Ascending aorta (tissue), 2 donors: ENCODE data around the gene S100A7. TPM values are rescaled to one million over a fixed set of nuclear protein-coding genes. Genes with fewer than 3 reads are reported as not detected.
"Not testable (repeated sequence)": the region's sequence is repeated elsewhere in the genome, so short reads cannot be mapped to it uniquely, and the experiment has no call there.

Experiments
- DNase-seq, 2 donors: peaks; one replicate each; pipeline ENCODE4 v3.0.0-alpha.2; 2019; ENCODE audit warnings: low spot score in 2 of 2
- H3K27ac ChIP-seq, 2 donors: fragments of 200-600 bp; sonication (generic); one replicate each; pipeline ENCODE4 v1.5.1; 2016 to 2017; ENCODE audit warnings: mild to moderate bottlenecking in 1 of 2
- H3K27me3 ChIP-seq: fragments of 200-600 bp; sonication (generic); one replicate; pipeline ENCODE4 v1.5.1; 2017
- H3K36me3 ChIP-seq, 2 donors: fragments of 200-600 bp; sonication (generic); one replicate each; pipeline ENCODE4 v1.5.1; 2016
- H3K4me1 ChIP-seq, 2 donors: fragments of 200-600 bp; sonication (generic); one replicate each; pipeline ENCODE4 v1.5.1; 2016 to 2017; ENCODE audit warnings: mild to moderate bottlenecking in 1 of 2
- H3K4me3 ChIP-seq, 2 donors: fragments of 200-600 bp; sonication (generic); one replicate each; pipeline ENCODE4 v1.5.1; 2016 to 2017; ENCODE audit warnings: mild to moderate bottlenecking in 1 of 2
- H3K9me3 ChIP-seq, 2 donors: fragments of 200-600 bp; sonication (generic); one replicate each; pipeline ENCODE4 v1.5.1; 2016
- CTCF ChIP-seq, 3 experiments: fragments of 200-600 bp in 2 of 3; fragments of 450-650 bp in 1 of 3; sonication (generic) in 2 of 3; IDR thresholded peaks; one replicate each; pipeline ENCODE4 v1.5.1; 2016 to 2019; ENCODE audit warnings: antibody characterized with exemption in 3 of 3, mild to moderate bottlenecking in 1 of 3, moderate library complexity in 1 of 3
- intact Hi-C: fragments of 100-400 bp; cut with DNase I; formaldehyde crosslinking; loops from one replicate; pipeline ENCODE4 v1.15.1; 2023
- total RNA-seq: library from RNA; depleted of rRNA; stranded (reverse); fragments of >200 nt; gene quantifications from one replicate; pipeline ENCODE4 v1.1.0, GENCODE V29; 2016

S100A7 gene
- total RNA-seq, 1 donor from 2014 or later, result not detected

GRCh38 chr1:153426809-153427208, 33.6 kb downstream of the S100A7 start:
- intact Hi-C loops, result no loop called here
- H3K27me3 ChIP-seq, result no peaks in the 10 kb centered on the region
- no peaks in the 10 kb centered on the region for H3K4me1 ChIP-seq
- no peak overlapping the region for H3K4me3 ChIP-seq
- no peak for DNase-seq
- H3K36me3 ChIP-seq, result no peaks in the 10 kb centered on the region
- no peak overlapping the region for H3K27ac ChIP-seq
- no peak for TF ChIP-seq CTCF (IDR thresholded peaks at IDR 0.05)
- no peaks in the 10 kb centered on the region for H3K9me3 ChIP-seq

DNA sequence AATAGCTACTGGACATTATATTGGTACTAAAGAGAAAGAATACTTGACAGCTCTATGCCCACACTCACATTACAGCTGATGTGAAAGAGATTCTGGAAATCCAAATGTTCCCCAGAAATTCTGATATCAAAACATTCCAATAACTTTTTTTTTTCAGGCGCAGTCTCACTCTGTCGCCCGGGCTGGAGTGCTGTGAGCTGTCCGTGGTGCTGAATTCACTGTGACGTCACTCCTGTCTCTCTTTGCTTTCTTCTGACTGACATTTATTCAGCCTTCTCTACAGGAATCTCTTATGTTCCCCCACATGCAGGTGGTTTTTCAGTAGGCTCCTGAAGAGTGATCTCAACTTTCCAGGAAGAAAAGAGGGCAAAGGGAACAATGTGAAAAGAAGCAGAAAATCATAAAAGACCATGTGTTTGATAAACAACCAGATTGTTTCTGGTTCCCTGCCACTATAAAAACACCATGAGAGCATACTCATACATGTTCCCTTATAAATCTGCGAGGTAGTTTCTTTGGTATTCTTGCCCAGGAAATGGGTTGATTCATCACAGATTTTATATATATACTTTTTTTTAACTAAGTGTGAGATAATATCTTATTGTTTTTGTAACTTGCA, 37.9 kb downstream of the S100A7 start:
- DNase-seq, result peak in 1 of 2 donors; percentile 79
- TF ChIP-seq CTCF (IDR thresholded peaks at IDR 0.05), result no peak

DNA sequence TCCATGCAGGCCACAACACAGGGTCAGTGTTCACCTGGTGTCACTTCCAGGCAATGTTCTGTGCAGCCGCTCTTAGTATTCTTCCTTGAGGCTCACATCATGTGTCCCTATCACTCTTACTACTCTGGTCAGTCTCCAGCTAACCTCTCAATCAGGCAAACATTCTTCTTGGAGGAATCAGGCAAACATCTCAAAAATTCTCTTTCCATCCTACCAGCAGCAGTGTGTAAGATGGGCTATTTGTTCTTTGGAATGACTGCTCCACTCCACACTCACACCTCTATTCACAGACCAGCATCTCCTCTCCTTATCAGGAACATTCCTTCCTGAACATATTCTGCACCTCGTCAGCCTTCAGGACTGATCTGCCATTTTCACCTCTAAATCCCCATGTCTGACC, 40.1 kb downstream of the S100A7 start:
- no peak for TF ChIP-seq CTCF (IDR thresholded peaks at IDR 0.05)
- no peak for DNase-seq
- intact Hi-C loops, result no loop called here
- Histone ChIP-seq H3K27me3 (no peaks in the 10 kb centered on the region), H3K27ac (no peak overlapping the region), H3K36me3 (no peaks in the 10 kb centered on the region), H3K9me3 (no peaks in the 10 kb centered on the region), H3K4me3 (no peak overlapping the region), H3K4me1 (no peaks in the 10 kb centered on the region)

More for the DNA sequence above, 37.9 kb downstream of the S100A7 start:
- H3K27me3 ChIP-seq, result no peaks in the 10 kb centered on the region
- no peak overlapping the region for H3K4me3 ChIP-seq
- no peaks in the 10 kb centered on the region for H3K9me3 ChIP-seq
- H3K4me1 ChIP-seq, result no peaks in the 10 kb centered on the region
- no peaks in the 10 kb centered on the region for H3K36me3 ChIP-seq
- intact Hi-C loops, result no loop called here
- H3K27ac ChIP-seq, result no peak overlapping the region

- H3K27me3 ChIP-seq, intact Hi-C loops, H3K9me3 ChIP-seq, DNase-seq, H3K36me3 ChIP-seq, H3K4me1 ChIP-seq, H3K4me3 ChIP-seq, H3K27ac ChIP-seq: not testable (repeated sequence)
These were observed 41.0 kb downstream of the S100A7 start for GRCh38 chr1:153419436-153419793.

DNA sequence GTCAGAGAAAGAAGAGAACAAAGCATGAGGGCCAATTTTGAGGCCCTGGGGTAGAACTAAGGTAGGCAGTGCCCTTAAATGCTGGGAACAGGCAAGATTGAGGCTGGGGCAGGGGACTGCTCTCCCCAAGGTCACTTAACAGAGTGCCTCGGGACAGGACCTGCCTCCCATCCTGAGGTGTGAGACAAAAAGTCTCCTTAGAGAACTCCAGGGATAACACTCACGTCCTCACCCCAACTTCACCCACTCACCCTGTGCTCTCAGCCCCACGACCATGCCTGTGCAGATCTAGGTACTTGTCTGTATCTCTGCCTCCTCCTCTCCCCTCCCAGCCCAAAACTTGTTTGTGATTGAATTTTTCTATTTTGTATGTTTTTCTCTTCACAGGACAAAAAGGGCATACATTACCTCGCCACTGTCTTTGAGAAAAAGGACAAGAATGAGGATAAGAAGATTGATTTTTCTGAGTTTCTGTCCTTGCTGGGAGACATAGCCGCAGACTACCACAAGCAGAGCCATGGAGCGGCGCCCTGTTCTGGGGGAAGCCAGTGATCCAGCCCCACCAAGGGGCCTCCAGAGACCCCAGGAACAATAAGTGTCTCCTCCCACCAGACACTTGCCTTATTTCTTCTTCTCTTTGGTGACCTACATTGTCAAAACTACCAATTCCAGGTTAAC, 41.6 kb downstream of the S100A7 start:
- H3K4me1 ChIP-seq, H3K27me3 ChIP-seq, H3K36me3 ChIP-seq, H3K9me3 ChIP-seq, H3K4me3 ChIP-seq, intact Hi-C loops, DNase-seq, H3K27ac ChIP-seq: not testable (repeated sequence)

- intact Hi-C loops, result no loop called here
- H3K27ac ChIP-seq, result no peak overlapping the region
- TF ChIP-seq CTCF (IDR thresholded peaks at IDR 0.05), result no peak
- no peaks in the 10 kb centered on the region for H3K36me3 ChIP-seq
- H3K27me3 ChIP-seq, result no peaks in the 10 kb centered on the region
- no peak for DNase-seq
- no peak overlapping the region for H3K4me3 ChIP-seq
- no peaks in the 10 kb centered on the region for H3K4me1 ChIP-seq
- H3K9me3 ChIP-seq, result no peaks in the 10 kb centered on the region
These were observed 43.1 kb downstream of the S100A7 start for GRCh38 chr1:153417136-153417888.
